GM21737 (cell line): ENCODE data around the gene TMEFF1.
"Not testable (repeated sequence)": the region's sequence is repeated elsewhere in the genome, so short reads cannot be mapped to it uniquely, and the experiment has no call there.

Experiments
- ATAC-seq: cut with Tn5 transposase; IDR thresholded peaks from one replicate; pipeline ENCODE4 v1.9.1; 2021; ENCODE audit warnings: mild to moderate bottlenecking, moderate library complexity; ENCODE audit not compliant: unreplicated experiment

TMEFF1 gene

DNA sequence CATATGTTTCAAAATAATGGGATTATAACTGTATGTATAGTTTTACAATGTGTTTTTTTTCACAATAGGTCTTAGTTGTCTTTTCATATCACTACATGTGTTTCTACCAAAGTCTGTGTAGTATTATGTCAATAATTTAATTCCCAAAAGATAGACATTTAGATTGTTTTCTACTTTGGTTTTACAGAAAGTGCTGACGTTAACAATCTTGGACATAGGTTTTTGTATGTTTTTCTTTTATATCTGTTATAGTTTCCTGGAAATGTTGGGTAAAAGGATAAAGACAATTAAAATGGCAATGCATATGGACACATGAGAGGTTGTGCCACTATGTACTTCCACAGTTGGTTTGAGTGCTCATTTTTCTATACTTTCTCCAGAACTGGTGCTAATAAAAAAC lies 15.2 kb downstream of the TMEFF1 start:
- no peak for ATAC-seq

DNA sequence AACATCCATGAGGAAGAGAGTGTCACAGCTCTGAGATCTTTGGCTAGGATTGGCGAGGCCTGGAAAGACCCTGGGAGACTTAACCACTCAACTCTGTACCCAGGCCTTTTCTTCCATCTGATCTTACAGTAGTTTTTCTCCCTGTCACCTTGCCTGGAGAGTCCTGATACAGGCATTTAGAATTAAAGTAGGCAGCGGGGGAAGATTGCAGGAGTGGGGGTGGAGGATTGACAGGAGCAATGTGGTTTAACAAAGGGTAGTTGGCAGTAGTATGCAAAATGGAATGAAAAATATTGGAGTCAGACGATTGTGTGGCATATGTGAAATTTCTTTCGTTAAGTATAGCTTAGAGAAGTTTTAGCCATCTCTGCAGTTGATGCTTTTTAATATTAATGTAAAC lies 16.9 kb downstream of the TMEFF1 start:
- ATAC-seq, result no peak

DNA sequence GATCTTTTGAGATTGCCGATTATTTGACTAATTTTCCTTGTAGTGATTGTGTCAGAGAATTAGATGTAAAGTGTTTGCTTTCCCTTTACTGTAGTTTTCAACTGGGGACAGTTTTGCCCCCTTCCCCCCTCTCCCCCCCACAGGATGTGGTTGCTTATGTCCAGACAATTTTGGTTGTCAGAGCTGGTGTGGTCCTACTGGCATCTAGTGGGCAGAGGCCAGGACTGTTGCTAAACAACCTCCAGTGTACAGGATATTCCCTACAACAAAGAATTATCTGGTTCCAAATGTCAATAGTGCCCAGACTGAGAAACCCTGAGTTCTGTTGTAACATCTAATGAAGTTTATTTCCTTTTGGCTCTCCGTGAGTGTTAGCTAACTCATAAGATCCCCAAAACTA lies 20.0 kb downstream of the TMEFF1 start:
- ATAC-seq, result no peak

DNA sequence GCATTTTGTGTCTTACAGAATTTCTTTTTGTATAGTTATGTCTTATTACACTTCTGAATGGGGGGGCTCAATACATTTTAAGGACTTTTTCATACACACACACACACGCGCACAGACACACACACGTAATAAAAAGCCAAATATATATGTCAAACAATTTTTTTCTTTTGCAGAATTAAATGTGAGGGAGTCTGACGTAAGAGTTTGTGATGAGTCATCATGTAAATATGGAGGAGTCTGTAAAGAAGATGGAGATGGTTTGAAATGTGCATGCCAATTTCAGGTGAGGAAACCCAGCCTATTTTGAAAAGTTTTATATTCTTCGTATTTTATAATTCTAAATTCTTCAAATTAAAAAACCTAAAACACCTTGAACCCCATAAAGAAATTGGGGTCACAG lies 25.6 kb downstream of the TMEFF1 start:
- no peak for ATAC-seq

DNA sequence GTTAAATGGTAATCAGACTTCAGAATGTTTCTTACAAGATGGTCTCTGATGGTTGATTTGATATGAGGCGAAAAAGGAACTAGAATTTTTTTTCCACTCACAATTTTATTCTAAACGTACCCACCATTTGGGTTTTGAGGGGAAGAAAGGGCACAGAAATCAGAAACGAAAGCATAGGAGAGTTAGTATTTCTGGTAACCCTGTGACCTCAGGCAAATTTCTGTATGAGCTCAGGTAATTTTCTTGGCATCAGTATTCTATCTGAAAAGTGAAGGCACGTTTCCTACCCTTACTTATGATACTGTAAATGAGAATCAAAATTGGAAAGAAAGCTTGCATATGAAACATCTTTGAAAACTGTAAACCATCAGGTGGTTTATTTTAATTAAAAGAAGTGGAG lies 26.5 kb downstream of the TMEFF1 start:
- ATAC-seq, result no peak

DNA sequence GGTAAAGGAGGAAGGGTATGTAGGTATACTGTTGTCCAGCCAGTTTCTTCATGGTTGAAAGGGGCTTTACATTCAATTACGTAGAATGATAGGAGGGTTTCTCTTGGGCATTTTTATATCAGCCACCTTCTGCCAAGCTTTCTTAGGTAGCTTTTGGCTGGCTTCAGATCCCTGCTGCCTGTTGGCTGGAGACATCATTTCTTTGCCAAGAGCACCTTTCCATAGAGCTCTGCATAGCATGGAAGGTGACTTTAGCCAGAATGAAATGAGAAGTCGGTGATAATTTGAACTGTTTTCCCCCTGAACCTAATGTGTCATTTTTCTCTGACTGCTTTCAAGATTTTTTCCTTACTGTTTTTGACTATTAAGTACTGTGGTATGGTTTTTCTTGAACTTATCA lies 26.9 kb downstream of the TMEFF1 start:
- ATAC-seq, result no peak

DNA sequence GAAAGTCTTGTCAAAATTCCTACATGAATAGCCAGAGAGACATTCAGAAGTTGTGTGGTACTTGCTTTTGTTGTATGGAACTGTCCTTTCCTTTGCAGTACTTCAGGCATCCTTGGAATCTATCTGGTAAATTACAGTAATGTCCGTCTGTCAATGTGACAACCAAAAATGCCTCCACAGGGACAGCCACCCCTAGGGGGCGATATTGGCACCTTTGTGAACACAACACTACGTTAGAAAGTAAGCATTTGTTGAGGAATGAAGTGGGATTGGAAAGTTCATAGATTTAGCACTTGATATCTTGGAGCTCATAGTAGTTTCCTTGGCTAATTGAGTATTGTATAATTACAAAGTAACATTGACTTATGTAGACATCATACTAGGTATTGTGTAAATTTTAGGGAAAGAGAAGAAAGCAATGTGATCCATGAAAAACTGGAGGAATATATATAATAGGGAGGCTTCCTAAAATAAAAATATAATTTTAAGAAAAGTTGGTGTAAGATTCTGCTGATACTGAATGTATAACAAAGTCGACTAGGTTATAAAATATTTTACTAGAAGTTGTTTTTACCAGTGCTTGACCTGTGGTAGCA lies 32.7 kb downstream of the TMEFF1 start:
- no peak for ATAC-seq

DNA sequence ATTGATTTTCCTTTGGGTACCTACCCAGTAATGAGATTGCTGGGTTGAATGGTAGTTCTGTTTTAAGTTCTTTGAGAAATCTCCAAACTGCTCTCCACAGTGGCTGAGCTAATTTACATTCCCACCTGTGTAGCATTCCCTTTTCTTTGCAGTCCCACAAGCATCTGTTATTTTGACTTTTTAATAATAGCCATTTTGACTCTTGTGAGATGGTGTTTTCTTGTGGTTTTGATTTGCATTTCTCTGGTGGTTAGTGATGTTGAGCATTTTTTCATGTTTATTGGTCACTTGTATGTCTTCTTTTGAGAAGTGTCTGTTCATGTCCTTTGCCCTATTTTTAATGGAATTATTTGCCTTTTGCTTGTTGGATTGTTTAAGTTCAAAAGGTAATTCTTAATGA lies 34.4 kb downstream of the TMEFF1 start:
- not testable (repeated sequence) for ATAC-seq

DNA sequence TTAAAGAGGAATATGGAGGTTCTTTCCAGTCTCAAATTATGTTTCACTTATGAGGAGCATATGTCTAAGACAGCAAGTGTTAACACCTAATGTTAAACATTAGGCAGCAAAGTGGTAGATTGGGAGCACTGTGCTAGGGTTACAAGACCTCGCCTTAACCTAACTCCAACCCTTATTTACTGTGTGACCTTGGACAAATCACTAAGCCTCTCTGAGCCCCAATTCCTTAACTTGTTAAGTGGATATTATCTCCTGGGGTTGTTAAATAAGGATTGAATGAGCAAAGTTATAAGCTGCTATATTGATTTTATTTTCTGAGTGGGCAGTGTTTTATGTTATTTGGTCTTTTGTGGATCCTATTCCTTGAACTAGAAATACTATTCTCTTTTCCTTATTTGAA lies 38.3 kb downstream of the TMEFF1 start:
- ATAC-seq, result no peak

DNA sequence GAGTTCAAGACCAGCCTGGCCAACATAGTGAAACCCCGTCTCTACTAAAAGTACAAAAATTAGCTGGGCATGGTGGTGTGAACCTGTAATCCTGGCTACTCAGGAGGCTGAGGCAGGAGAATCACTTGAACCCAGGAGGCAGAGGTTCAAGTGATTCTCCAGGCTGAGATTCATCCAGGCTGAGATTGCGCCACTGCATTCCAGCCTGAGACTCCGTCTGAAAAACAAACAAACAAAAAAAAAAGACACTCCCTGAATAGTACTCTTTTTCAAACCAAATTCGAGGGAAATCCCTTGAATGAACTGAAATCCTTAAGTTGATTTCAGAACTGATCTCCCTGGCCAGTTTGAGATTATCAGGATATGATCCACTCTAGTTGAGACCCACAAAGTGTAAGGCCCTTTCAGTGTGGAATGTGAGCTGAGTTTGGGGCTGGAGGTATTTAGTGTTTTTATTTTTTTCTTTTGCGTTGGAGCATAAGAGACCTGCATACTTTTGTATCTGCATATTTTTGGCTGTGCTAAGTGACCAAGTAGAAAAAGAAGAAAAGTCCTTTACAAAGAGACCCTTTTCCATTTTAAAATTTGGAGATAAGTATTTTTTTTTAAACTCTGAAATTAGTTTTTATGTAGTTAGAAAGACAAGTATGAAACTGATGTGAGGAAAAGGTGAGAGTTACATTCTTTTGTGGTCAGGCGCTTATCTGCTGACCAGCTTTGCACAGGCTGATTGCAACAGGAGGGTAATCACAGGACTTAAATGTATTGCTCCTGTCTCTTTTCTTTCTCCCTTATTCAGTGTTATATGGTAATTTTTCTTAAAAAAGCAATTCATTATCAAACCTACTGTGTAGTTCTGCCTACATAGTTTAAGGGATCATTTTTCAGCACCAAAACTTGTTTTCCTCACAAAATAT lies 42.9 kb downstream of the TMEFF1 start:
- no peak for ATAC-seq

DNA sequence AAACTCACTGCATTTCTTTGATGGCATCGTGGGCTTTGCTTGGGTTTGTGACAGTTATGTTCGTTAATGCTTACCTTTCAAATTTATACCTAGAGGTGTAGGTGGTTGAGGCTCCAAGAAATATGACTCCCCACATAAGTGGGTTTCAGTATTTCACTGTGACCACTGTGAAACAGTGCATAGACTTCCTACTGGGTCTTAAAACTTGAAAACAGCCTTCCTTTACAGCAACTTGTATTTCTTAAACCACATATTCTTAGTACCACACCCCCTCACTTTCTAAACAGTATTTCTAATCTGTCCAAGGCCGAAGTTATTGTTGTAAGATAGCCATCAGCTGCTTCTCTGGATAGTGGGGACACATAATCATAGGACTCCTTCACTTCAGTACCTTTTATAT lies 48.3 kb downstream of the TMEFF1 start:
- ATAC-seq, result no peak

DNA sequence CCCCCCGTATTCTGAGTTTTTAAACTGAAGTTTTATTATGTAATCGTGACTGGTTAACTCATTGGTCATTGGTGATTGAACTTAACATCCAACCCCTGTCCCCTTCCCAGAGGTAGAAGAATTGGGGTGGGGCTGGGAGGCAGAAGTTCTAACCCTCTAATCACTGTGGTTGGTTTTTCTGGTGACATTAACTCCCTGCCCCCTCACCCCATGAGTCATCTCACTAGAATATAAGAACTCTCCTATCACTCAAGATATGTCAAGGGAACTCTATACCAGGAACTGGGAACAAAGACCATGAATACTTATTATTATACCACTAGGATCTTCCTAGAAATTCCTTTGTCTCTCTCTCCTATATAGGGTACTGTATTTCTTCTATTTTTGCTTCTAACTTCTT lies 52.6 kb downstream of the TMEFF1 start:
- no peak for ATAC-seq

DNA sequence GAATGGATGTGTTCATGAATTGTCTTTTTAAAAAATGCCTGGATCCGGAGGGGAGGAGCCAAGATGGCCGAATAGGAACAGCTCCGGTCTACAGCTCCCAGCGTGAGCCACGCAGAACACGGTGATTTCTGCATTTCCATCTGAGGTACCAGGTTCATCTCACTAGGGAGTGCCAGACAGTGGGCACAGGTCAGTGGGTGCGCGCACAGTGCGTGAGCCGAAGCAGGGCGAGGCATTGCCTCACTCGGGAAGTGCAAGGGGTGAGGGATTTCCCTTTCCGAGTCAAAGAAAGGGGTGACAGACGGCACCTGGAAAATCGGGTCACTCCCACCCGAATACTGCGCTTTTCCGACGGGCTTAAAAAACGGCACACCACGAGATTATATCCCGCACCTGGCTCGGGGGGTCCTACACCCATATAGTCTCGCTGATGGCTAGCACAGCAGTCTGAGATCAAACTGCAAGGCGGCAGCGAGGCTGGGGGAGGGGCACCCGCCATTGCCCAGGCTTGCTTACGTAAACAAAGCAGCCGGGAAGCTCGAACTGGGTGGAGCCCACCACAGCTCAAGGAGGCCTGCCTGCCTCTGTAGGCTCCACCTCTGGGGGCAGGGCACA lies 54.3 kb downstream of the TMEFF1 start:
- ATAC-seq, result not testable (repeated sequence)

DNA sequence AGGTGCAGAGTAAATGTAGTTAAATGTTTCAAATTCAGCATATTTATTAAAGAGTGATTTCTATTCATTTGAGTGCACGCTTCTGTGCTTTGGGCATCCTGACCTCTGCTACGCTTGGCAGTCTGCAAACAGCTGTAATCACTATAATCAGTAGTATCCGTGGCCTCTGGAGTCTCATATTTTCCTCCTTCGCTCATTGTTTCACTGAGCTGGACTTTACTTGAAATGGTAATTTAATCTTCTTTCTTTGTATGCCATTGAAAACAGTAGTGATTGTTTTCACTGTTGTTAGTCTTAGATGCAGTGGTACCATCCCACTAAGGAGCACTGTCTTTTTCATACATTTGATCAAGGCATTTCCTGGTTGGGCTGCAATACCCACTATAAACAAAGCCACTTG lies 61.5 kb downstream of the TMEFF1 start:
- ATAC-seq, result no peak

DNA sequence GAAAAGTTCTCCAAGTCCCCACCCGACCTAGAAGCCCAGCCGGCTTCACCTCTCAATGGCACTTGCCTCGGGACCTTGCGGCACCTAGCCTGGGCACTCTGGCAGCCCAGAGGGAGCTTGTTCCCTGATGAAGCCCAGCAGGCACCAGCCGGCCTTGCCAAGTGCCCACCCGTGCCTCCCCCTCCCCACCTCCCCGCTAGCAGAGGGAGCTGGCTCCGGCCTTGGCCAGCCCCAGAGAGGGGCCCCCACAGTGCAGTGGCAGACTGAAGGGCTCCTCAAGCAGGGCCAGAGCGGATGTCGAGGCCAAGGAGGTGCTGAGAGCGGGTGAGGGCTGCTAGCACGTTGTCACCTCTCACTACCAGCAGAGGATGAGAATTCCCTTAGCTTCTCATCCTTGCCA lies 67.4 kb downstream of the TMEFF1 start:
- ATAC-seq, result no peak

DNA sequence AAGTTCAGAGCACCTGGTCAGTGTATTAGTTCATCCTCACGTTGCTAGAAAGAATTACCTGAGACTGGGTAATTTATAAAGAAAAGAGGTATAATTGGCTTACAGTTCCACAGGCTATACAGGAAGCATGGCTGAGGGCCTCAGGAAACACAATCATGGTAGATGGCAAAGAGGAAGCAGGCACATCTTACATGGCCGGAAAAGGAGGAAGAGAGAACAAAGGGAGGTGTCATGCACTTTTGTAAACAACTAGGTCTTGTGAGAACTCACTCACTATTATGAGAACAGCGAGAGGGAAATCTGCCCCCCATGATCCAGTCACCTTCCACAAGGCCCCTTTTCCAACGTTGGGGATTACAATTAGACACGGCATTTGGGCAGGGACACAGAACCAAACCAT lies 76.1 kb downstream of the TMEFF1 start:
- ATAC-seq, result no peak

DNA sequence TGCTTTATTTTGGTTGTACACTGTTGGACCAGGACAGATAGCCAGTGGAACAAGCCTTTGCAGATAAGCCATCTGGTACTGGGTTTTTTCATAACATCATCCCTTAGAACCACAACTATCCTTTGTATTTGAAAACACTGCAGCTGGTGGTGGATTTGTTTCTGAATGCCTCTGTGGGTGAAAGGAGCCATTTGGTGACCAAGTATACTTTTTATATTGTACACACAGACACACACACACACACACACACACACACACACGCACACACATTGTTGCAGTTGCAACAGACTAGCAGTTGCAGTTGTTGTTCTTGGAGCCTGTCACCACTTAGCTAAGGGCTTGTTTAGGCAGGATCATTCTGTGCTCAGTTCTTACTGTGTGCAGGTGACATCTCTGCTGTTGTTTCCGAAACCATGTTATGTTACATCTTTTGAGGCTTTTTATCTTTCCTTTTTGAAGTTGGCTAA lies 82.0 kb downstream of the TMEFF1 start:
- no peak for ATAC-seq

DNA sequence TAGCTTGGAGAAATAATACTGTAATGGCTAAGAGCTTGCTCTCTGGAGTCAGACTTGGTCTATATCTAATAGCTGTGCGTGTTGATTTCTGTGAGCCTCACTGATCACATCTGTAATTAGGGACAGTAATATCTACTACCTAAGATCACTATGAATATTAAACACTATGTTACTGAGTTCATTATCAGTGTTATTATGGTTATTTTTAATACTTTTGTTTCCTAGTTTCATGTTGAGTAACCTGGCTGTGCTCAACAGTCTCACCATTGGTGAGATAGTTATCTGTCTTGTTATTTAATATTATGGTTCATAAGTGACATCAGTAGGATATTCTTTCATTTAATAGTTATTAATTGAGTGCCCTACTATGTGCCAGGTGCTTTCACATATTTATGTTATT lies 82.5 kb downstream of the TMEFF1 start:
- no peak for ATAC-seq

DNA sequence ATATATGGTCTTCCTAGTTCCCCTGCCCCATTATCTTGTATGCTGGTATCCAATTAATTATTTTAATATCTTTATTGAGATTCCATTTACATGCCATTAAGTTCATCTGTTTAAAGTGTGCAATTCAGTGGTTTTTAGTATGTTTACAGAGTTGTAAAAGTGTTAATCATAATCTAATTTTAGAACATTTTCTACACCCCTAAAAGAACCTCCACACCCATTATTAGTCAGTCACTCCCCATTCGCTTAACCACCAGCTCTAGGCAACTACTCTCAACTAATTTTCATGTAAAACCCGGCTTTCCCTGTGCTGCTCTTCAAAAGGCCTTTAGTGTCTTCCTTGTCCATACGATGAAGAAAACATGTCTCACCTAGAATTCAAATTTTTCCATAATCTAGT lies 84.1 kb downstream of the TMEFF1 start:
- ATAC-seq, result no peak

DNA sequence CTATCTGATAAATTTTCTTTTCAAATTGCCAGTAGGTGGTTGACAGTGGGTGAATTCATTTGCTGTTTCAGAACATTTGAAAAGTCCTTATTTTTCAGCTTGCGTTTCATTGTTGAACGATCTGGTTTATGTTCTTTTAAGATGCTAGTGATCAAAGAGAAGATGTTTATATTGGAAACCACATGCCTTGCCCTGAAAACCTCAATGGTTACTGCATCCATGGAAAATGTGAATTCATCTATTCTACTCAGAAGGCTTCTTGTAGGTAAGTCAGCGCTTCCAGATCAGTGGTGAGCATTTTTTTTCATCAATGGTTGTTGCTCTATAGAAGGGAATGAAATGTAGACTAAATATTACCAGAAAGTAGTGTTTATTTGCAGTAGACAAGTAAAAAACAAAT lies 88.3 kb downstream of the TMEFF1 start:
- no peak for ATAC-seq

DNA sequence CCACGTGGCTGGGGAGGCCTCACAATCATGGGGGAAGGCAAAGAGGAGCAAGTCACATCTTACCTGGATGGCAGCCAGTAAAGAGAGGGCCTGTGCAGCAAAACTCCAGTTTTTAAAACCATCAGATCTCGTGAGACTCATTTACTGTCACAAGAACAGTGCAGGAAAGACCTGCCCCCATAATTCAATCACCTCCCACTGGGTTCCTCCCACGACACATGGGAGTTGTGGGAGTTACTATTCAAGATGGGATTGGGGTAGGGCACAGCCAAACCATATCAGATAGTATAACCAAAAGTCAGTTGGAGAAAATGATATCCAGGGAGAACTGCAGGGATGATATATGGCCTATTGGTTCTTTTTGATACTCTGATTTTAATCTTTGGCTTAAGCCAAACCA lies 94.9 kb downstream of the TMEFF1 start:
- no peak for ATAC-seq

DNA sequence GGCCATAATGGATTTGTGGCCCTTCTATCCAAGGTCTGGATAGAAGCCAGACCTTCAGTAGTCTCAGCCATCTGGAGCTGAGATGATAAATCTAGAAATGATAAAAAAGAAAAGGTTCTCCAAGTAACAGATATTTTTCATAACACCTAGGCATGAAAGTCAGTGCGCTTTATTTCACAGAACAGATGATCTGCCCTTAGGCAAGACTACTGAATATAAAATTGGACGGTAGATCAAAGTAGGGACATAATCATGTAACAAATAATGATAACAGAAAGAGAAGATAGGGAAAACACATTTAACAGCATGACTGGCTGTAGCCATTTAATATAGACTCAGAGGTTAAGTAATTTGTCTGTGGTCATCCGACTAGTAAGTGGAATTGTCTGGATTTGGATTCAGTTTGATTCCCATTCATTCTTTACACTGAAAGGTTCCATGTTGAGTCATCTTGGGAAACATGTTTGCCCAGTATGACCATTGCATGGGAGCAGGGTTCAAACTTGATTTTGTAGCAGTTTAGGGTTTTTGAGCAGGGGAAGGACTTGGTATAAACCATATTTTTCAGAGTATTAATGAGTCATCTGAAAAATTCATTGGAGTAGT lies 100.8 kb downstream of the TMEFF1 start:
- ATAC-seq, result no peak
